HCEC 1CT (cell line): ENCODE measurements around the gene RTL10.
"Not testable (repeated sequence)": the region's sequence is repeated elsewhere in the genome, so short reads cannot be mapped to it uniquely, and the experiment has no call there.

Experiments
- DNase-seq: peaks from one replicate; pipeline ENCODE4 v3.0.0-alpha.2; 2017

The RTL10 gene

DNA sequence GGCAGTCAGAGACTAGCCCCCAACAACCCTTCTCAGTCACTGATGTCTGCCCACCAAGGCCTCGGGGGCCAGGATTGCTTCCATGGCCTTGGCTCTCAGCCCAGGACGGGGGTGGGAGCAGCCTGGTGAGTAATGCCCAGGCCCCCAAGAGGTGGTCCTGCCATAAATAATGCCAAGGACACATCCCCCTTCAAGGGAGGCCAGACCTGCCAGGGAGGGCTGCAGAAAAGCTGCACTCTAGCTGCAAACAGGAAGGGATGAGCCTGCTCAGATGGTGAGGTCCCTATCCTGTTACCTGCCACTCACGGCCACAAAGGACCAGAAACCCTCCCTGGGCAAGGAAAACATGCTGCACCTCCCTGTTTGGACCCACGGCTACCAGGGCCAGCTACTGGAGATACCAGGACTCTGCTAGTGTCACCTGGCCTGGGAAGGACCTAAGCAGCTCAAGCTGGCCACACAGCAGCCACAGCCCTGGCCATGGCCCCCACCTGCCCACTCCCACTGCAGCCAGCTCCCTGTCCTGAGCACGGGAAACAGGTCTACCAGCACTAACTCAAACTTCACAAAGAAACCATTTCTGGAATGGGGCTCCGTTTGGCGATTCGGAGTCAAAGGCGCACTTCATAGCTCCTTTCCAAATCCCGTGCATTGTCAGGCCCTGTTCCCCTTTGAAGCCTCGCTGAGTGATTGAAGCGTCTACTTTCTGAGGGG lies 12.1 kb downstream of the RTL10 start:
- DNase-seq: no peak

DNA sequence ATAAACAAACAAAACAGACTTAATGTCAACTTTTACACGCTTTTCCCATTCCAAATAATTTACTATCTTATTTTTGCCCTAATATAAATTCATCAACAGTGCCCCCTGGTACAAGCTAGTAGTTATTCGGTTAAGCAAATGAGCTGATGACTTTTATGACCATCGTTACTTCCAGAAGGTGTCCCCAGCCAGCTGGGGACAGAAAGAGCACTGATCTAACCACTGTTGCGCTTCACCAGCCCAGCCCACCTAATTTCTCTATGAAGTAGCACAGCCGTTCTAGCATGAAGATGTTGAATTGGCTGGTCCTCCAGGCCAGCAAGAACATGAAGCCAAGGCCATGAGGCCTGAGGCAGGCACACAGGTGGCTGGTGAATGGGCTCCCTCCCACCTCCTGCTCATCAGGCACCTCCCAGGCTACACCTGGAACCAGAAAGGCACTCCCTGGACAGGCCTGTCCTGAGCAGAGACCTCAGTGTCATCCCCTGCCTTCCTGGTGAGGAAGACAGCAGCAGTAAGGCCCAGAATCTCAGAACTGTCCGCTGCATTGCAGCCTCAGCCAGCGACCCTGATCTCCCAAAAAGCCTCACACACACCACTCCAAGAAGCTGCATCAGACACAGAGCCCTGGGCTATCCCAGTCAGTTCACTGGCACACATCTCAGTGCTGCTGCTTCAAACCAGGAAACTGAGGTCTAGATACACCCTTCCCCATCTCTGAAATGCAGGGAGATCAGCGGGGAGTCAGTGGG lies 12.9 kb downstream of the RTL10 start:
- no peak for DNase-seq

DNA sequence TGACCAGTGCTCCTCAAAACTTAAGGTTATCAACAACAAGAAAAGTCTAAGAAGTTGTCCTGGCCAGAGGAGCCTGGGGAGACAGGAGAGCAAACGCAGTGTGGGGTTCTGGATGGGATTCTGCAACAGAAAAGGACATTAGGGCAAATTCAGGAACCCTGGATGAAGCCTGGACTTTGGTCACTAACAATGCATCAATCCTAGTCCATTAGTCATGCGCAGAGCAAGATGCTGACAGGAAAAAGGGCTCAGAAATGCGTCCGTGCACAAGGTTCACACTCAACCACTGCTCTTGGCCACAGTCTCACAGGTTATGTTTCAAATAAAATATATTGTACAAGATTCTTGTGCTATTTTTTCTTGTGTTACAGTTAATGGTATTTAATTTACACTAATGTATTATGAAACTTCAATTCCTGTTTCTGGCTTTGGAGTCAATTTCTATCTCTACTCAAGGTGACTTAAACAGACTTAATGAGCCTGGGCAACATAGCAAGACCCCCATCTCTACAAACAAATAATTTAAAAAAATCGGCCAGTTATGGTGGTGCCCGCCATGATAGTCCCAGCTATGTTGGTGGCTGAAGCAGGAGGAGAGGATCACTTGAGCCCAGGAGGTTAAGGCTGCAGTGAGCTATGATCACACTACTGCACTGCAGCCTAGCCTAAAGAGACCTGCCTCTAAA lies 13.6 kb downstream of the RTL10 start:
- no peak for DNase-seq

DNA sequence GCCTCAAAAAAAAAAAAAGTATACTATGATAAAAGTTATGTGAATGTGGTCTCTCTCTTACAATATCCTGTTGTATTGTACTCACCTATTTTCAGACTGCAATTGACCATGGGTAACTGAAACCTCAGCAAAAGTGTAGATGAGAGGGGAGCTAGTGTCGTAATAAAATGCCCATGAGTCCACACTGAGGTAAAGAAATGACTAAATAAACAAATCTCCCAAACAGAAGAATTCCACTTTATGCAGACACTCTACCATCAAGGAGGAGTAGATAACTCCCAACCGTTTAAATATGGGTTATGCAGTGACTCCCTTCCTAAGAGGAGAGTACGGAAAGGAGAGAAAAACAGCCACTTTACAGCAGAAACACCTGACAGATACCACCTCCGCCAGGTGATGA lies 14.6 kb downstream of the RTL10 start:
- no peak for DNase-seq

DNA sequence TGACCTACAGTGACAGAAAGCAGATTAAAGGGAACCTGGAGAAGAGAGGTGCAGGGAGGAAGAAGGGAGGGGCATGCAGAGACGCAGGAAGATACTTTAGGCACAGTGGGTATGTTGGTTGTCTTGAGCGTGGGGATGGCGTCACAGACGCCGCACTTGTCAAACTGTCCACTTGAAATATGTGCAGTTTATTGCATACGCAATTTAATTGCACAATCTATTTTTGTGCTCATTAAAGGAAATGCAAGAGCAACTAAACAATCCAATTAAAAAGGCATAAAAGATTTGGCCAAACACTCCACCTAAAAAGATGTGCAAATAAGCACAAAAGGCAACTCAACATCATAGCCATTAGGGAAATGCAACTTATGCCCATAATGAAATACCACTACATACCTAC lies 16.8 kb downstream of the RTL10 start:
- no peak for DNase-seq

GRCh38 chr22:19836512-19836911 lies 18.2 kb downstream of the RTL10 start:
- no peak for DNase-seq

DNA sequence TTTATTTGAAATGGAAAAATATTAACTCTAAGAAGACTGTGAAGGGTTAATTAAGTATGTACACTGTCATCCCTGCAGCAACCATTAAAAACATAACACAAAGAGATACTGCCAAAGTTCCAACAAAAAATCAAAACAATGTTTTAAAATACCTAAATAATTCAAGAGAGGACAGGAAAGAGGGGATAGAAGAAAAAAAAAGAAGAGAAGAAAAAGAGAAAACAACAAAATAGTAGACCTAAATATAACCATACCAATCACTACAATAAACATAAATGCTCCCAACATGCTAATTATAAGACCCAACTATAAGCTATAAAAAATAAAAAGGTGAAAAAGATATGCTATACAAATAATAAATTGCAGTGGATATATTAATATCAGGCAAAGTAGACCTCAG lies 20.1 kb downstream of the RTL10 start:
- no peak for DNase-seq

DNA sequence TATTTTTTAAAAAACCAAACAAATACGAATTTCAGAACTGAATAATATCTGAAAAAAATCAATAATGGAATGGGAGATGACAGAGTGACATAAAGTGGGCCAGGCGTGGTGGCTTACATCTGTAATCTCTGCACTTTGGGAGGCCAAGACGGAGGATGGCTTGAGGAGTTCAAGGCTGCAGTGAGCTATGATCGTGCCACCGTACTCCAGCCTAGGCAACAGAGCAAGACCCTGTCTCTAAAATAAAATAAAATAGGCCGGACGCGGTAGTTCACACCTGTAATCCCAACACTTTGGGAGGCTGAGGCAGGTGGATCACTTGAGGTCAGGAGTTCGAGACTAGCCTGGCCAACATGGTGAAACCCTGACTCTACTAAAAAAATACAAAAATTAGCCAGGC lies 21.3 kb downstream of the RTL10 start:
- not testable (repeated sequence) for DNase-seq

DNA sequence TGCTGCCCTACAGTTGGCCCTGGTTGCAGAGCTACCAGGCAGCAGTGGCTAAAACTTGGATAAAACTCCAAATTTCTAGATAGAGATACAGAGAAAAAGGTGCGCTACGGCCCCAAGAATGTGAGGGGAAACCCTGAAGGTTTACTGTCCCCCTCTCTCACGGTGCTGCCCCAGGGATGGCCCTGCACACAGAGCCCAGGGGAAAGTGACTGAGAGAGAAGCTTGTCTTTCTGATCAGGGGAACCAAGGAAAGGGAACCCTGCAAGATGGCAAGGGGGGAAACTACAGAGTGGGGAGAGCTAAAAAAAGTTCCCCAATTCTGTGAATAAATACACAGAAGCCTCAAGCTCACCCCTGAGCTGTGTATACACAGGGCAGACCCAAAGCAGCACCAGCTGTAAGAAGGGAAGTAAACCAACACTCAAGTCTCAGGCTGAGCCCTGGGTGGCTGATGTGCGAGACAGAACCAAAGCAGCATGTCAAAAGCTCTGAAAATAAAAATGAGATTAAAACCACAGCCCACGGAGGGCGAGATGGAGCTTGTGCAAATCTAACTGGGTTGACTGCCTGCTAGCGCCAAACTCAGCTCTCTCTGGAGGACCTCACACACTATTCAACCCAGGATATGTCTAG lies 22.1 kb downstream of the RTL10 start:
- DNase-seq: no peak

DNA sequence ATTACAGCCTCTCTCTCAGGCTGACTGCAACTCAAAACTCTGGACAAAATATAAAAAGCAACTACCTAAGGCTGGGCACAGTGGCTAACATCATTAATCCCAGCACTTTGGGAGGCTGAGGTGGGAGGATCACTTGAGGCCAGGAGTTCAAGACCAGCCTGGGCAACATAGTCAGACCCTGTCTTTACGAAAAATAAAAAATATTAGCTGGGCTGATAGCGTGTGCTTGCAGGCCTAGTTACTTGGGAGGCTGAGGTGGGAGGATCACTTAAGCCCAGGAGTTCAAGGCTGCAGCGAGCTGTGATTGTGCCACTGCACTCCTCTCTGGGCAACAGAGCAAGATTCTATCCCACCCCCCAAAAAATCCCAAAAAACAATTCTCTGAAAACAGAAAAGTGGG lies 22.7 kb downstream of the RTL10 start:
- not testable (repeated sequence) for DNase-seq

- DNase-seq: no peak
Observed at GRCh38 chr22:19831016-19831415, 23.7 kb downstream of the RTL10 start.

- DNase-seq: no peak
Observed at GRCh38 chr22:19828035-19828401, 26.7 kb downstream of the RTL10 start.

GRCh38 chr22:19827341-19828034 lies 27.2 kb downstream of the RTL10 start:
- DNase-seq: no peak

DNA sequence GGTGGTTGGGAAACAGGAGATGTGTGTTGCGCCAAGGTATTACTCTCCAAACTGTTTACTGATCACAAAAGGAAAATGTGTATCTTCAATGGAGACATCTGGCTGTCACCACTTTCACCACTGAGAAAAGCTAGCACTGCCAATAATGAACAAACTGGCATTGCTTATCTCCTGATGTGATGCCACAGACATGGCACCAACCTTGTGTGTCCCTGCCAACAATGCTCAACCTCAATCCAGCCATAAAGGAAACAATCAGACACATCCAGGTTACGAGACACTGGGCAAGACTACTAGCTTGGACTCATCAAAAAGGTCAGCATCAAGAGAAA lies 28.1 kb downstream of the RTL10 start:
- no peak for DNase-seq

- DNase-seq: no peak
Observed at GRCh38 chr22:19825904-19826618, 28.6 kb downstream of the RTL10 start.

- no peak for DNase-seq
Observed at GRCh38 chr22:19824926-19825339, 29.7 kb downstream of the RTL10 start.

DNA sequence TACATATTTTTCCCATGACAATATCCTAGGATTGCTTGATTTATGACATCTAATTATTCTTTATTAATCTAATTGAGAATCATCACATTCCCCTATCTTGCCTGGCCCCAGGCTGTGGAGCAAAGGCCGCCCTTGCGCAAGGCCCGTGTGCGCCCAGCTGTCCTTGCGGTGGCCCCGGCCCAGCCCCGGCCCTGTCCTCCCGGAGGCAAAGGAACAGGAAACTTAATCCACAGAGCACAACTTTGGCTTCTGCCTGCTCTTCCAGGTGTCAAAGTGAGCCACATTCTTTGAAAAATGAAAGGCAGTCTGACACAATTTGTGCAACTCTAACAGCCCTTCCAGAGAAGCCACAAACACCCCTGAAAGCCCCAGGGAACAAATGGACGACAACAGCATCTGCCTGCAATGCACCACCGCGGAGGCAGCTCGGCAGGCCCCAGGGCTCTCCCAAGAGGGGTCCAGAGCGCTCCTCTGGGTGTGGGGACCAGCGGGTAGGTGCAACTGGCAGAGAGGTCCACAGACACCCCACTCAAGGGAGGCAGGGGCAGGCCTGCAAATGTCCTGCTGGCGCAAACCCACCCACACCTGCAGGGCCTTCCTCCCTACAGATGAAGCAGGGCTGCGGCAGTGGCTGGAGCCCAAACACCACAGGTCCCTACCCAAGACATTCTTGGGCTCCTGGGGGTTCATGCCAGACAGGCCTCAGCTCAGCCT lies 30.3 kb downstream of the RTL10 start:
- DNase-seq: no peak

DNA sequence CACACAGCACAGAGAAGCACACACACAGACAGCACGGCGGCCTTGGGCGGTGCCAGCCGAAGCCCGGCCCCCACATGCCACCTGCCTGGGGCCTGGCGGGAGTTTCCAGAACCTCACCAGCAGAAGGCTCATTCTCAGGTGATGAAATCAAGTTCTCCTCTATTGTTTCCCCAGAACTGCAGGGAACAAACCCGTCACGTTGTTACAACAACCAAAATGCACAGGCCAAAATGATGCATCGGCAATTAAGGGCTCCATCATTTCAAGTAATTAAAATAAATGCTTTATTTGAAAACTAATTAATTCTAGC lies 30.8 kb downstream of the RTL10 start:
- no peak for DNase-seq

- DNase-seq: no peak
Observed at GRCh38 chr22:19823191-19823901, 31.3 kb downstream of the RTL10 start.

GRCh38 chr22:19822301-19823117 lies 32.2 kb downstream of the RTL10 start:
- DNase-seq: no peak
